Non-pigmented ciliary epithelial cell (primary cell): ENCODE measurements around the gene RADIL.
"Not testable (repeated sequence)": the region's sequence is repeated elsewhere in the genome, so short reads cannot be mapped to it uniquely, and the experiment has no call there.

Experiments
- DNase-seq: peaks from one replicate; pipeline ENCODE4 v3.0.0-alpha.2; 2010; ENCODE audit warnings: low read depth

Gene RADIL

GRCh38 chr7:4808565-4808964 lies 75.0 kb downstream of the RADIL start:
- DNase-seq: no peak

GRCh38 chr7:4808026-4808425 lies 75.5 kb downstream of the RADIL start:
- no peak for DNase-seq

- no peak for DNase-seq
These were observed 75.9 kb downstream of the RADIL start for GRCh38 chr7:4807598-4808016.

- no peak for DNase-seq
These were observed 76.4 kb downstream of the RADIL start for GRCh38 chr7:4806983-4807597.

GRCh38 chr7:4805984-4806300 lies 77.6 kb downstream of the RADIL start:
- no peak for DNase-seq

- DNase-seq: no peak
These were observed 78.2 kb downstream of the RADIL start for GRCh38 chr7:4805110-4805983.

- no peak for DNase-seq
These were observed 79.9 kb downstream of the RADIL start for GRCh38 chr7:4803397-4804241.

- not testable (repeated sequence) for DNase-seq
These were observed 80.9 kb downstream of the RADIL start for GRCh38 chr7:4802577-4802976.

GRCh38 chr7:4801839-4802231 lies 81.7 kb downstream of the RADIL start:
- no peak for DNase-seq

- DNase-seq: no peak
These were observed 82.3 kb downstream of the RADIL start for GRCh38 chr7:4800926-4801838.

GRCh38 chr7:4800487-4800886 lies 83.0 kb downstream of the RADIL start:
- no peak for DNase-seq

- DNase-seq: no peak
These were observed 83.8 kb downstream of the RADIL start for GRCh38 chr7:4799508-4800268.

GRCh38 chr7:4798706-4799235 lies 84.7 kb downstream of the RADIL start:
- no peak for DNase-seq

GRCh38 chr7:4797858-4798705 lies 85.4 kb downstream of the RADIL start:
- no peak for DNase-seq

GRCh38 chr7:4796453-4796852 lies 87.1 kb downstream of the RADIL start:
- DNase-seq: no peak

GRCh38 chr7:4794591-4795350 lies 88.7 kb downstream of the RADIL start:
- no peak for DNase-seq

GRCh38 chr7:4794171-4794570 lies 89.3 kb downstream of the RADIL start:
- DNase-seq: not testable (repeated sequence)

- not testable (repeated sequence) for DNase-seq
These were observed 90.0 kb downstream of the RADIL start for GRCh38 chr7:4793385-4793993.
